Erythroblast (primary cell): Measurements from ENCODE around the gene GLI3.

Experiments used
- GATA1 ChIP-seq: IDR thresholded peaks from 2 replicates; pipeline ENCODE4 v1.6.1; 2011; ENCODE audit warnings: low read depth, mild to moderate bottlenecking, control low read depth, low read length, moderate library complexity
- POLR2A ChIP-seq: IDR thresholded peaks from 2 replicates; pipeline ENCODE4 v1.6.1; 2011; ENCODE audit warnings: mild to moderate bottlenecking, low read length

- no peak for TF ChIP-seq POLR2A
- no peak for TF ChIP-seq GATA1
Observed at GRCh38 chr7:42244828-42245227, 7.8 kb upstream of the GLI3 start.
